OCI-M2 (cell line): ENCODE measurements around the gene MTUS2.
"Not testable (repeated sequence)": the region's sequence is repeated elsewhere in the genome, so short reads cannot be mapped to it uniquely, and the experiment has no call there.

Experiments
- DNase-seq: peaks from one replicate; lab custom pipeline; 2025; ENCODE audit not compliant: unreplicated experiment; lab: John Stamatoyannopoulos, UW

Gene MTUS2

DNA sequence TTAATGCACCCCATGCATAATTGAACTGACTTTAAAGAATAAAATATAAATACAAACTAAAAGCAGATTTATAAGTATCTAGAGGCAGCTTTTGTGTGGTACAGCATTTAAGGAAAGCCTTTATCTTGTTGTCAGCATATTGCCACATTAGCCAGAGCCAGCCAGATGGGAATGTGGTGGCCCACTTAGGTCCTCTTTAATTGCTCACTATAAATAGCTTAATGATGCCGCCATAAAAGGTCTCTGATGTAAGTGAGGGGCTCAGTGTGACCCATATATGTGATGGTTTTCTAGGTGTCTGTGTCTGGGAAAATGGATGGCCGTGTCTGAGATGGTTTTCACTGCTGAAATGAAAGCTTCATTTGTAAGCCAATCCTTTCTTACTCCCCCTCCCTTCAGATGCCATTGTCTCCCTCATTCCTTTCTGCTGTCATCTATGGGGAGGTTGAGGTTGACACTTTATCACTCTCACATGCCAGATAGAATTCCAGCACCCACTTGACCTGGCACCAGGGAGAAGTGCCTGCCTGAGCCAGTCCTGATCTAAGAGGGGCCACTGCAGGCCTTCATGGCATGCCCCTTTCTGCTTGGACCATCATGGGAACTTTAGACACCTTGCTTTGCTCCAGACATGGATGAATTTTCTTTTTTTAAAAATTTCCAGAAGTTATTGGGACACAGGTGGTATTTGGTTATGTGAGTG, 135.3 kb downstream of the MTUS2 start:
- DNase-seq, result no peak

DNA sequence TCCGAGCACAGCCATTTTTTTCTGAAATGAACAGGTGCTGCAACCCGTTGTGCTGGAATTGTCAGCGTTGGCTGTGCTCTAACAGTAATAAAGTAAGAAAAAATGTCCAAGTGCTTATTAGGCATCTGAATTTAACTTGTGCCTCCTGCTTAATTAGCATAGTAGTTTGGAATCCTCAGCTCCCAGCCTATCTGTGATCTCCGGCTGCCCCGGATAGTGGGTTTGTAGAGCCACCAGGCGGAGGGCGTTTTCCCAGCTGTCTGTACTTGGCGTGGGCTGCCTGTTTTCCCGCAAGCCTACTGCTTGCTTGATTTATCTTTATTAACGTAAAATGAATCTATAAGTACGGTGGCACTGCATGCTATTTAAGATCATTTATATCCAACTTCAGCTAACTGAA, 137.9 kb downstream of the MTUS2 start:
- DNase-seq, result no peak

DNA sequence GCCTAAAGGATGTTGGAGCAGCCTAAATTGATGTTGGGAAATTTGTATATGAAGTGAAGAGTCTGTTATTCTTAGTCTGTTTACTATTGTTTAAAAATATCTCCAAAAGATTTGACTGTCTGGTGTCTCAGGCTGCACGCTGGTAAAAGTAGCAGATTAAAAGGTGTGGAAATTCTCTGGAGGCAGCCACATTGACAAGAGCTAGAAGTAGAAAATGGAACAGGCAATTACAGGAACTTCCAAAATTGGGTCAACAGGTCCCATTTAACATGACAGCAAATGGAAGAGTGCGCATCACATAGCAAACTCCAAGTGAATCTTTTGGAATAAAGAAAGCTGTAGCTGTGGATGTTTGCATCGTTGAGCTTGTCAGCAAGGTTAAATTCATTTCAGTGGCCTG, 138.3 kb downstream of the MTUS2 start:
- no peak for DNase-seq

GRCh38 chr13:28964052-28964451, 143.9 kb downstream of the MTUS2 start:
- DNase-seq, result no peak

GRCh38 chr13:28964803-28965202, 144.7 kb downstream of the MTUS2 start:
- DNase-seq, result no peak

- no peak for DNase-seq
These were observed 147.1 kb downstream of the MTUS2 start for GRCh38 chr13:28967029-28967915.

GRCh38 chr13:28976195-28976594, 156.1 kb downstream of the MTUS2 start:
- no peak for DNase-seq

DNA sequence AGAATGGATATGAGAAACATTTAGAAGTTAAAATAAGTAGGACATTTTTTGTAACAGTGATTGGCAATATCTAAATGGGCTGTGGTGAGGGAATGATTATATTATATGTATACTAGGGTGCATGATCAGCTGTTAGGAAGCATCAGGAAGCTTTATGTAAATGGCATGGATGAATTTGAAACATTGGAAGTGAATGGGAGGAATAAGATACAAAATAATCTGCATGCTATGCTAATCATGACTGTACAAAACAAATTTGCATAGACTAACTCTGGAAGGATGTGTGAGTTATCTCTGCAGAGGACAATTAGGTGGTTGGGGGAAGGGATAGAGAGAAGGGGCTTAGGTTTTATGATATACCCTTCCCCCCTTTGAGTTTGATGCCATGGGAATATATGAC, 156.5 kb downstream of the MTUS2 start:
- DNase-seq, result no peak

GRCh38 chr13:28978574-28978973, 158.4 kb downstream of the MTUS2 start:
- DNase-seq, result no peak

- DNase-seq, result no peak
These were observed 161.4 kb downstream of the MTUS2 start for GRCh38 chr13:28981530-28981929.

- no peak for DNase-seq
These were observed 163.5 kb downstream of the MTUS2 start for GRCh38 chr13:28983641-28984040.

DNA sequence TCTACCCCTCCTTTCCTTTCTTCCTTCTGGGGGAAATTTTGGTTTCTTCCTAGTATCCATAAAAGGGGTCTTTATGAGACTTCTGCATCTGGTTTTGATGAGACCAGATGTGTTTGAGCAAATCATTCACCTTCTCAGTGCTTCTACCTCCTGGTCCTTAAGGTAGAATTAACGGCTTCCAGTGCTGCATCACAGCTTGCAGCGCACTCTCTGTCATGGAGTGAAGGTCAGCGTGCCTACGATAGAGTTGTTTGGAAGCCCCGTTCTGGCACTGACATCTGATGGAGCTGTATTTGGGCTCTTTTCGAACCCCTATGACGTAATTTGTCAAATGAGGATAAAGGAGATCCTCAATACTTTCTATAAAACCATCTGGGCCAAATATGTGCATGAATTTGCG, 164.2 kb downstream of the MTUS2 start:
- no peak for DNase-seq

- DNase-seq, result no peak
These were observed 164.7 kb downstream of the MTUS2 start for GRCh38 chr13:28984825-28985224.

- not testable (repeated sequence) for DNase-seq
These were observed 170.2 kb downstream of the MTUS2 start for GRCh38 chr13:28990378-28990777.

- no peak for DNase-seq
These were observed 171.6 kb downstream of the MTUS2 start for GRCh38 chr13:28991764-28992163.

DNA sequence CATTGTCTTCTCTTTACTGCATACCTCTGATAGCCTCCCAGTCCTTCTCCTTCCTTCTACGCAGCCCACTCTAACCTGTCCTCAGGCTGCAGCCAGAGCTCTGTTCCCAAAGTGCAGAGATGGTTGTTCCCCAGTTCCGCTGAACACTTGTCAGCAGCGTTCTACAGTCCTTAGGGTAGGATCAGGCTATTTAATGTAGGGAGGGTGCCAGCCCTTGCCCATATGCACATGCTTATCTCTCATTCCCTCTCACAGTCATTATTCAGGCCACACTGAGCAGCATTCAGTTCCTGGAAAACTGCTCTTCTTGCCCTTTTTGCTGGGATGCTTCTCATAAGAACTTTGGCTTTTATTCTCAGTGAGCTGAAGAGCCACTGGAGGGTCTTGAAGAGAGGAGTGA, 180.7 kb downstream of the MTUS2 start:
- no peak for DNase-seq

GRCh38 chr13:29005035-29005762, 185.1 kb downstream of the MTUS2 start:
- DNase-seq, result no peak

GRCh38 chr13:29005763-29006120, 185.6 kb downstream of the MTUS2 start:
- no peak for DNase-seq

DNA sequence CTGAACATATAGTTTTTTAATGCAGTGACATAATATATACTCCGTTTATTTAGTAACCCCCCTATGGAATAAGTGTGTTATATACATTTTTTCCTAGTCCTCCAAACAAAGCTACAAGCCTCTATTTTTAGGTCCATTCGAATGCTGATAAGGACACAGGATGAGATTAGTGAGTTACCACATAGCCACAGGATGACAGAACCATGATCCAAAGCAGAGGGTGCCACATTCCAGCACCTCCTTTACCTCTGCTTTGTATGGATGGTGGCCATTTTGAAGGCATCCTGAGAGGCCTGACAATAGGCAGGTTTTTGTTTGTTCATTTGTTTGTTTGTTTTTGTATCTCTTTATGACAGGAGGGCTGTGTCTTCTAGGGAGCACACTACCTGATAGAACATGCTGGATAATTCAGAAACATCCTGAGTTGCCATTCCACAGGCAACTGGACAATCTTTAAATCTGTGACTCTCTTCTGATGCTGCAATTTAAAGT, 186.3 kb downstream of the MTUS2 start:
- no peak for DNase-seq

DNA sequence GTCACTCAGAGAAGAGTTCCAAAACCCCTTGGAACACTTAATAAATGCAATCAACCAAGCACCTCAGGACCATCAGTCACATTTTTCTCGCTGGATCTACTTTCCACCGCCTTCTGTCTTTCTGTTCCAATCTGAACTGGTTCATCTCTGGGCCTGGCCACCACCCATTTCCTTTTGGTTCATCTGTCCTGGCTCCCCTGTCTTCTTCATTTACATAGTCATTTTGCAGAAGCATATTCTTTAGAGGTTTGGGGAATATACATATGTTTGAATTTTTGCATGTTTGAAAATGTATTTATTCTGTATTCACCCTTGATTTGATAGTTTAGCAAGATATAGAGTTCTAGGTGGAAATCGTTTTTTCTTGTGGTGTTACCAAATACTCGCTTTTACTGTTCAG, 188.2 kb downstream of the MTUS2 start:
- no peak for DNase-seq

DNA sequence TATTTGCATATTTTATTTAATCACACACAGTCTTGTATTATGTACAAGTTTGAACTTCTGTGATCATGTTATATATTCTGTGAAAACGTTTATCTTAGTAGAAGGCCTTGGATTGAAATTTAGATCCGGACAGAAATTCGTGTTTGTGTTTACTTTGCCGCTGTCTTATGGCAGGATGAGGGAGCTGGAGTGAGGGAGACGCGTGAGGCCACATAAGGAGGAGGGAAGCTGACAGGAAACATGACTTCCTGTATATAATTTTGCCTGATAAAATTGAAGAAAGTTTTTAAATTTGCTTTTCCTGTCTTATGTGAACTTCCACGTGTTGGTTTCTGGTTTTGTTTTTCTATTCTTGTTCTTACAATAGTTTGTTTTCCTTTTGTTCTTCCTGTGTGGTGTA, 200.2 kb downstream of the MTUS2 start:
- no peak for DNase-seq

- no peak for DNase-seq
These were observed 201.2 kb downstream of the MTUS2 start for GRCh38 chr13:29021311-29021710.
